Measurements from ENCODE around the gene ZBTB37. TPM values are rescaled to one million over a fixed set of nuclear protein-coding genes. Genes with fewer than 3 reads are reported as not detected.

The ZBTB37 gene
- total RNA-seq, 1 donor from 2014 or later, result 11.7 TPM

GRCh38 chr1:173916667-173917066 is 48.5 kb downstream of the ZBTB37 start:
- Mint-ChIP-seq H3K27me3 (ENCODE audit: unreplicated experiment) (no peaks in the 10 kb centered on the region), H3K4me3 (ENCODE audit: unreplicated experiment) (no peak overlapping the region), H3K27ac (ENCODE audit: unreplicated experiment) (no peak overlapping the region), H3K36me3 (ENCODE audit: unreplicated experiment) (no peaks in the 10 kb centered on the region), H3K4me1 (ENCODE audit: low read depth, unreplicated experiment) (no peaks in the 10 kb centered on the region), H3K9me3 (ENCODE audit: unreplicated experiment) (no peaks in the 10 kb centered on the region)
- no peak for TF ChIP-seq CTCF (IDR thresholded peaks at IDR 0.05; ENCODE audit: partially characterized antibody, unreplicated experiment)
- no peak for DNase-seq

- no peaks in the 10 kb centered on the region for H3K4me1 Mint-ChIP-seq (ENCODE audit: low read depth, unreplicated experiment)
- H3K36me3 Mint-ChIP-seq (ENCODE audit: unreplicated experiment), result no peaks in the 10 kb centered on the region
- H3K9me3 Mint-ChIP-seq (ENCODE audit: unreplicated experiment), result no peaks in the 10 kb centered on the region
- no peak for TF ChIP-seq CTCF (IDR thresholded peaks at IDR 0.05; ENCODE audit: partially characterized antibody, unreplicated experiment)
- H3K27me3 Mint-ChIP-seq (ENCODE audit: unreplicated experiment), result no peaks in the 10 kb centered on the region
- no peak for DNase-seq
- no peak within 1 kb of the TSS for H3K27ac Mint-ChIP-seq (ENCODE audit: unreplicated experiment)
- H3K4me3 Mint-ChIP-seq (ENCODE audit: unreplicated experiment), result no peak within 1 kb of the TSS
Observed at GRCh38 chr1:173917149-173917548, 49.0 kb downstream of the ZBTB37 start, which contains the start of gene SERPINC1. SERPINC1 (minus strand) TSS chr1:173917327; CDS start chr1:173917259, 68 bp downstream.

- Mint-ChIP-seq H3K36me3 (ENCODE audit: unreplicated experiment) (no peaks in the 10 kb centered on the region), H3K27ac (ENCODE audit: unreplicated experiment) (no peak overlapping the region), H3K4me3 (ENCODE audit: unreplicated experiment) (no peak overlapping the region), H3K9me3 (ENCODE audit: unreplicated experiment) (no peaks in the 10 kb centered on the region), H3K27me3 (ENCODE audit: unreplicated experiment) (no peaks in the 10 kb centered on the region), H3K4me1 (ENCODE audit: low read depth, unreplicated experiment) (no peaks in the 10 kb centered on the region)
- no peak for TF ChIP-seq CTCF (IDR thresholded peaks at IDR 0.05; ENCODE audit: partially characterized antibody, unreplicated experiment)
- no peak for DNase-seq
Observed at GRCh38 chr1:173917635-173918493, 49.7 kb downstream of the ZBTB37 start.

- no peak for DNase-seq
- Mint-ChIP-seq H3K9me3 (ENCODE audit: unreplicated experiment) (no peaks in the 10 kb centered on the region), H3K36me3 (ENCODE audit: unreplicated experiment) (no peaks in the 10 kb centered on the region), H3K27ac (ENCODE audit: unreplicated experiment) (no peak overlapping the region), H3K4me3 (ENCODE audit: unreplicated experiment) (no peak overlapping the region), H3K27me3 (ENCODE audit: unreplicated experiment) (no peaks in the 10 kb centered on the region), H3K4me1 (ENCODE audit: low read depth, unreplicated experiment) (no peaks in the 10 kb centered on the region)
- TF ChIP-seq CTCF (IDR thresholded peaks at IDR 0.05; ENCODE audit: partially characterized antibody, unreplicated experiment), result no peak
Observed at GRCh38 chr1:173920861-173921260, 52.7 kb downstream of the ZBTB37 start.
